GM19324 (cell line): Measurements from ENCODE around the gene CHTOP.
A peak's percentile ranks its signal among the peaks of the same experiment; 100 is the strongest.
"Not testable (repeated sequence)": the region's sequence is repeated elsewhere in the genome, so short reads cannot be mapped to it uniquely, and the experiment has no call there.

Experiments used
- ATAC-seq: cut with Tn5 transposase; IDR thresholded peaks from one replicate; pipeline ENCODE4 v1.9.1; 2021; ENCODE audit warnings: mild to moderate bottlenecking, moderate library complexity; ENCODE audit not compliant: unreplicated experiment, low FRiP score

CHTOP gene

GRCh38 chr1:153630384-153630783, 3.5 kb upstream of the CHTOP start:
- no peak for ATAC-seq

GRCh38 chr1:153631047-153632022, 2.5 kb upstream of the CHTOP start:
- no peak for ATAC-seq

- peak; percentile 2 for ATAC-seq
Observed at GRCh38 chr1:153633161-153633753, 609 bp upstream of the CHTOP start.

- ATAC-seq, result no peak
Observed at GRCh38 chr1:153635872-153636271, 2.0 kb downstream of the CHTOP start.

GRCh38 chr1:153636312-153636711, 2.4 kb downstream of the CHTOP start:
- ATAC-seq, result no peak

- no peak for ATAC-seq
Observed at GRCh38 chr1:153638261-153638660, 4.4 kb downstream of the CHTOP start.

GRCh38 chr1:153639280-153639679, 5.4 kb downstream of the CHTOP start:
- no peak for ATAC-seq

- not testable (repeated sequence) for ATAC-seq
Observed at GRCh38 chr1:153640213-153640612, 6.3 kb downstream of the CHTOP start.

GRCh38 chr1:153640861-153641260, 7.0 kb downstream of the CHTOP start:
- no peak for ATAC-seq

- no peak for ATAC-seq
Observed at GRCh38 chr1:153642161-153642560, 8.3 kb downstream of the CHTOP start.

GRCh38 chr1:153643100-153643499, 9.2 kb downstream of the CHTOP start:
- ATAC-seq, result no peak

- no peak for ATAC-seq
Observed at GRCh38 chr1:153643816-153644215, 9.9 kb downstream of the CHTOP start.

- ATAC-seq, result no peak
Observed at GRCh38 chr1:153646672-153647345, 12.9 kb downstream of the CHTOP start.

- ATAC-seq, result no peak
Observed at GRCh38 chr1:153647346-153647714, 13.5 kb downstream of the CHTOP start.

GRCh38 chr1:153648000-153648643, 14.3 kb downstream of the CHTOP start:
- no peak for ATAC-seq

- ATAC-seq, result no peak
Observed at GRCh38 chr1:153649137-153649862, 15.4 kb downstream of the CHTOP start.

GRCh38 chr1:153649863-153650235, 16.0 kb downstream of the CHTOP start:
- no peak for ATAC-seq

GRCh38 chr1:153651771-153652170, 17.9 kb downstream of the CHTOP start:
- ATAC-seq, result no peak

- ATAC-seq, result no peak
Observed at GRCh38 chr1:153652805-153653500, 19.1 kb downstream of the CHTOP start.

- no peak for ATAC-seq
Observed at GRCh38 chr1:153655333-153655732, 21.5 kb downstream of the CHTOP start.
